ENCODE data around the gene ZNF423.

ZNF423 gene

DNA sequence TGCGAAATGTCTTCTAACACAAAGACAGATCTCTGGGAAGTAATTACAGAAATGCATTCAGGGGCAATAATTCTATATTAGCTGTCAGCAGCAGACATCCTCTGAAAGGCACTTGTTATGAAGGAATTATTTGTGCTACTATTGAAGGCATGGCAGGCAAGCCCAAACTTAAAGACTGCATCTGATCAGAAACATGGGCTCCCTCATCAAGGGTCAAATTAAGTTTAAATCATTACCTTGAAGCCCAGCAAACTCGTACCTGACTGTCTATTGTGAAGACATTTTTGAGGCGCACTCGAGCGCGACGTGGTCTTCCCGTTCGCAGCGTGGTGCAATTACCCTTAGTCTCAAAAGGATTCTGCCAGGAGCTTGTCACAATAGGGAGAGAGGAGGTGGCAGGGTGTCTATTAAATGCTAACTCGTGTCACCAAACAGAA lies 110.6 kb downstream of the ZNF423 start:
- DNase-seq, result no peak

DNA sequence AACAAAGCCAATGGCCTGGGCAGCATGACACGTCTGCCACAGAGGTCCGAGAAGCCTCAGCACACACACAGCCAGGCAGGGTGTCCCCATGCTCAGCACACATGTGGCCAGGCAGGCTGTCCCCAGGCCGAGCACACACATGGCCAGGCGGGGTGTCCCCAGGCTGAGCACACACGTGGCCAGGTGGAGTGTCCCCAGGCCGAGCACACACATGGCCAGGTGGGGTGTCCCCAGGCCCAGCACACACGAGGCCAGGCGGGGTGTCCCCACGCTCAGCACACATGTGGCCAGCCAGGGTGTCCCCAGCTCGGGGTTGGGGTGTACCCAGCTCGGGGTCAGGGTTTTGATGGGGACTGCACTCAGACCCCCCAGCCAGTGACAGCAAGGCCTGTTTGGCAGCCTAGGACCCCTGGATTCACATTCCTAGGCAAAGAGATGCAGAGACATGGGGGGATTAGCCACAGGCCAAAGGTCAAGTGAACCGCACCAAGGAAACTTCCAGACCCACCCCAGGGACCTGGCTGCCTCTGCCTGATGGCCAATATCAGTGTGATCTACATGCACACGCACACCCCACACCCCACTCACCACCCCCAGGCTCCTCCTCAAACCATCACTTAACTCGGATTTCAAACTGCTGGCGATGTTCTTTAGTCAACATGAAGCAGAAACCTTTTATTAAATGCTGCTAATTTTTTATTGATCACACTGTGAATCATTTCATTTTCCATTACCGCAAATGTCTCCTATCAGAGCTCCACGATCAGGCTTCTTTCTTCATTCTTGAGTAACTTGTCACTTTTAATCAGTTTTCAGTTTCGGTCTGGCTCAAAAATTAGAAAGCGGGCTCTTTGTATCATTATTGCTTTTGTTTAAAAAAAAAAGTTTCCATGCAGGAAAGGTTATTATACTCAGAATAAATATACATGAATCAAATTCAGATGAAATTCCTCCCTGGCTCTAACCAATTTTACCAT lies 111.4 kb downstream of the ZNF423 start:
- no peak for DNase-seq

DNA sequence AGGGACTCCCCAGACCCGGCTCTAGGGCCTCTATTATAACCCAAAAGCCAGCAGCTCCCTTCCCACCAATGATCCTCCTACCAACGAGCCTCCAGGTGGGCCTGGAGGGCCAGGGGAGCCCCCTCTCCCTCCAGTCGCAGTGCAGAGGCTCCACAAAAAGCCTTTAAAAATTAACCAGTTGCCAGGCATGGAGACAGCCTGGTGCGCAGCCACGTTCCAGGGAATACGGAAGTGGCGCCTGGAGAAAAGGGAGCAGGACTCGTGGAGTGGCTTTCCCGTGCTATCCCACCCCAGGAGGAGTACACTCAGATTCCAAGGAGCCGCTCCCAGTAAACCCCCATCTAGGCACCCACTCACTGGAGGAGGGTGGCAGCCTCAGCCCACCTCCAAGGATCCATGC lies 112.3 kb downstream of the ZNF423 start:
- DNase-seq, result no peak

DNA sequence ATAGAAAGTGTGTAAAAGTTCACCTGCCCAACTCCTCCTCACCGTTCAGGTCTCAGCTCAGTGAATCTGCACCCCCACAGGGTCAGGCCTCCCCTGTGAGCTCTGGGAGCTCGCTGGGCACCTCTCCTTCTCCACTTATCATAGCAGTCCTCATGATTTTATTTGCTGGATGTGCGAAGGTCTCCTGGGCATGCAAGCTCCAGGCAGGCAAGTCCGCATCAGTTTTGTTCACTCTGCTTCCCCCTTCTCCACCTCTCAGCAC lies 112.8 kb downstream of the ZNF423 start:
- DNase-seq, result no peak

DNA sequence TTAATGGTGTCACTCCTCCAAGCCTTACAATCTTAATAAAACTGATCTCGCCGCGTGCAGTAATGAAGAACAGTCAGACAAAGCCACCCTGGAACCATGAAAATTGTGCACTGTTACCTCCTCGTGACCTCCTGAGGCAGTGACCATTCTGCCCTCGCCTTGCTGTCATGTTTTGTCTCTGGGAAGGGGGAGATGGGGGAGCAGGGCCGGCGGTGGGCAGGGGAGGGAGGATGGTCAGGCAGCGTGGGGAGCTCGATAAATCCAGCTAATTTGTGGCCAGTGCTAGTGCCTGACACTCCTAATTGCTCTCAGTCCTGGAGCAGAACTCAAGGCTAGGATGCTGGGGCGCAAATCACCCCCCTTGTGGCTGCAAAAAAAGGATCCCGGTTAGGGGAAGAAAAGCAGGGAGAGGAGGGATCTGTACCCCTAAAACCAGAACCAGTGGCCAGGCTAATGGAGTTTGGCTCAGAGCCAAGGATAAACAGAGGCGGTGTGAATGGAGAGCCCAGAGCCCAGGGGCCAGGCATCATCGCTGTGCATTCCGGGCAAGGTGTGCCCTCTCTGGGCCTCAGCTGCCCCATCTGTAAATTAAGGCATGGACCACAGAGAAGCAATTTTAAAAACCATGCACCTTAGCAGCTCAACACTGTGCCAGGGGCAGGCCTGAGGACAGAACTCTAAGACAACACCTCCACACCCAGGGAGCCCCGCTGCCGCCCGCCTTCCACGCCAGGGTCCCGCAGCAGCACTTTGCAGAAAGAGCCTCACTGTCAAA lies 113.3 kb downstream of the ZNF423 start:
- DNase-seq, result no peak

DNA sequence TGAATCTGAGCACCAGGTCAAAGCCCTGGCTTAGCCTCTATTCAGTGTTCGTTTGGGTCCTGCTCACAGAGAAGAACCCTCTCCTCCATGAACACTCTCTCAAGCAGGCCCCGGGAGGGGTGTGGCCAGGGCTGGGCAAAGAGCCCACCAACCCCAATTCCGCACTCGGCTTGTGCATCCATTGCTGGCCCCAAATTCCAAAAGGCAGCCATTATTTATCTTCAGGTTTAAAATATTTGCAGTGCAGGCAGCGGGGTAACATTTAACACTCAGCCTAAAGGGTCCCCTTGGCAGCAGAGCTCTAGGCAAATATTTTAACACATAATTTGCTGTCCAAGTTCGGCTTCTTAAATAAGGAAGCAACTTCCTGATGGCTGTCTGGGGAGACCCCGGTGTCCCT lies 115.7 kb downstream of the ZNF423 start:
- no peak for DNase-seq

DNA sequence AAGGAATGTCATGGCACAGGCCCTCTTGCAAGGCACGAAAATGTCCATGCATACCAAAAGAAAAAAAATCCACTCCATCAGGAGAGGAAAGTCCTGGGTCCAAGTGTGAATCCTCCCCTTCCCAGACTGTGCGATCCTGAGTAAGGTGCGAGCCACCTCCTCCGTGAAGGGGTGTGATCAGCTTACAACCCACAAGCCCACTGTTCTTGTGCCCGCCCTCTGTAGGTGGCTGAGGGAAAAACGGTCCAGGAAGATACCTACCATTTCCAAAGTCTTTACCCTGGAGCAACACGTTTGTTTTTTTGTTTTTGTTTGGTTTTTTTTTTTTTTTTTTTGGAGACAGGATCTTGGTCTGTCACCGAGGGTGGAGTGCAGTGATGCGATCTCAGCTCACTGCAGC lies 116.5 kb downstream of the ZNF423 start:
- DNase-seq, result no peak

DNA sequence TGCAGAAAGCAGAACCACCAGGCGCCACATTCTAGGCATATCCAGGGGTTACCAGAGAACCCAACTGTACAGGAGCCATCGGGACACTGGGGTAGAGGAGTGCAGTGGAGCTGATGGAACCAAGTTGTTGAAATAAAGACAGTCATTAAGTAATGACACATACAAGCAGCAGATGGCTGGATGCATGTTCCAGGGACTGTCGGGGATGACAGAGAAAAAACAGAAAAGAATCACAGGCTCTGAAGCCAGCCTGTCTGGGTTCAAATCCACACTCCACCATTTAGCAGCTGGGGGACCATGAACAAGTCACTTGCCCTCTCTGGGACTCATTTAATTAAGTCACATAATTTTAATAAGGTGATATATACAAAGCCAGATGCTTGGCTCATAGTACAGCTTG lies 117.1 kb downstream of the ZNF423 start:
- no peak for DNase-seq

DNA sequence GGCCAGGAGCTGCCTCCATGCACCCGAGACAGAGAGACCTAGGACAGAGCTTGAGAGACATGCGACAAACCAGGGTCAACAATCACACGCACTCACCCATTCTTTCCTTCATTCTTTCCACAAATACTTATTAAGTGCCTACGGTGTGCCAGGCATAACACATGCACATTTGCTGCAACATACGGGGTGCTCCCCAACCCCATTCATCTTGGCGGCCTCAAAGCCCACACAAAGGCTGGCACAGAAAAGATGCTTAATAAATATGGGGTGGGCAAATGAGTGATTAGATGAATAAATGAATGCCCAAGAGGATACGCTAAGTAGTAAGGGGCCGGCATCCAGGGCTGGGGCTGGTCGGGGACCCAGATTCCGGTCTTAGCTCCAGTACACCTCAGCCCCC lies 117.9 kb downstream of the ZNF423 start:
- DNase-seq, result no peak

DNA sequence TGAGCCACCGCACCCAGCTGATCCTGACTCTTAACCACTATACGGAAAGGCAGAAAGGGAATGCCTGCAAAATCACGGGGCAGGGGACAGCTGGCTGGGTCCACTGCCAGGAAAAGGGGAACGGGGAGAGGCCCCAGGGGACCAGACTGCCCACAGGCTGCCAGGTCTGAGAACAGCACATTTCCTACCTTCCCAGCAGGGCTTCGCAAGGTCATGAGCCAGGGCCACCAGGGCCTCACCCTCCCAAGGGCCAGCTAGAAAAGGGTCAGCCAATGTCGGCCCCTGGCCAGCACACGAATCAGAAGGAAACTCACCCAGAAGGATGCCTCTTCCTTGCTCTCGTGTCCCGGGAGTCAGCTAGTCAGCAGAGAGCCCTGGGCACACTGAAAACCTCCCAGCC lies 118.4 kb downstream of the ZNF423 start:
- no peak for DNase-seq

DNA sequence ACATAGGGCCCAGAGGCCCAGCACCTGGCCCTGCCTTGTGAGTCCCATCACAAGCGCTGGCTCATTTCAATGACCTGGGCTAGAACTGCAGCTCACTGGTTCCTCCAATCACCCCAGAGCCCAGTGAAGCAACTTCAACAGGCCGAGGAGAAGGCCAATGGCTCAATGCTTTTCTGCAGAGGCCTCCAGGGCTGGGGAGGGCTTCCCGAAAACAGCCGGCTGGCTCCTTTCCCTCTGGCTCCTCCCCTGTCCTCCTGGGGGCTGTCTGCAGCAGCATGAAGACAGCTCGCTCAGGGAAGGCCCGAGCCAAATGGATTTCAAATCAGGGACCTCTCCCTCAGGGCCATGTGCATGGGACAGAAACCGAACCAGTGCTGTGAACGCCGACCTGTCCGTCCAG lies 121.6 kb downstream of the ZNF423 start:
- no peak for DNase-seq

DNA sequence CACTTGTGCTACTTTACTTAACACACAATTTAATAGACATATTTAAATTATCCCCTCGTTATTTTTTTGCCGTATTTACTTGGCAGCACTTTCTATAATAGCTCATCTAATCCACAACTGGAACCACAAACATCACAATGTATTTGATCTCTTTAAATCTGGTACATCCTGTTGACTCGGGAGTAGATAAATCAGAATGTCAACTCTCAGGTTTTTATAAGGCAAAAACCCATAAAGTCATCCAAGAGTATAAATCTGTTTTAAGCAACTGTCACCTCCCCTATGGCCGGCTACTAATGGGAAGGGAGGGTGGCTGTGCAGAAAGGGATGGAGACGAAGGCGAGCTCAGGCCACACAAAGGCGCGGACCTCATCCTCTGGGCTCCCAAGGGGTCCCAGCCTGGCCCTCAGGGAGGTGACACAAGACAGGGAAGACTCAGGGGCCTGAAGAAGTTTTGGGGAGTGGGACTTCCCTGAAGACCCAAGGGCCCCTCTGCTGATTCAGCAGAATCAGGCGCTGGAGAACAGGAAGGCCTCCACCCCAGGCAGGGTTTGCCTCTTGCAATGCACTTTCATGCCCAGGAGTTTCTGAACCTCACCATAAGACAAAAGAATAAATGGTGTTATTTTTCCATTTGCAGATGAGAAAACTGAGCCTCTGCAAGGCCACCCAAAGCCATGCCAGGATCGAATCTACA lies 122.5 kb downstream of the ZNF423 start:
- DNase-seq, result no peak

DNA sequence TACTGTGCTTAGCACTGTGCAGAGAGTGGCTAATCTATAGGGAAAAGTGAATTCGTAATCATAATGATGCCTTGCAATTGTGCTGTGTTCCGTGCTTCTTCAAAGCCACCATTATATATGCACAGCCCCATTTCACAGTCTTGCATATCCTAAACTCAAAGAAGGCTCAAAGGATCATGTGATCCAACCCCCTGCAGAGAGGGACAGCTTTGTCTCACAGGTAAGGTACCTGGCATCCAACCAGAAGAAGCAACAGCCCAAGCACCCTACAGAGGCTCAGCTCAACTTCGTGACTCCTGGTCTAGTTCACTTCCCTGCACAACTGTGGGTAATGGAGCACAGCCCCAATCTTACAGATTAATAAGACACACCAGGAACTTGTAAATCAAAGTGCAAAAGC lies 124.0 kb downstream of the ZNF423 start:
- no peak for DNase-seq

DNA sequence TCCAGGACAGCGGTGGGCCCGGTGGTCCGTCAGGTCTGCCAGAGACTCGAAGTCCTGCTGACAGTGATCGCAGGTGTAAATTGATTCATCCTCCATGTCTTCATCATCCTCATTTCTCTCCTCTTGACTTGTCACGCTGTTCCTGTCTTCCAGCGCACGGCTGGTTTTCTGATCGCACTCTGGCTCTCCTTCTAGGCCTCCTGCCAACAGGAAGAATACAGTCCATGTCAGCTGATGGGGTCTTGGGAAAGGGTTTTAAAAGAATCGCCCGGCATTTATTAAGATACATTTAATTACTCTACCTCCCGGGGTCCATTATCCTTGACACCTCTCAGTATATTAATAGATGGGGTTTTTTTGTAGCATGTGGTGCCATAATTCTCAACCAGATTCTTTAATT lies 125.1 kb downstream of the ZNF423 start:
- no peak for DNase-seq

DNA sequence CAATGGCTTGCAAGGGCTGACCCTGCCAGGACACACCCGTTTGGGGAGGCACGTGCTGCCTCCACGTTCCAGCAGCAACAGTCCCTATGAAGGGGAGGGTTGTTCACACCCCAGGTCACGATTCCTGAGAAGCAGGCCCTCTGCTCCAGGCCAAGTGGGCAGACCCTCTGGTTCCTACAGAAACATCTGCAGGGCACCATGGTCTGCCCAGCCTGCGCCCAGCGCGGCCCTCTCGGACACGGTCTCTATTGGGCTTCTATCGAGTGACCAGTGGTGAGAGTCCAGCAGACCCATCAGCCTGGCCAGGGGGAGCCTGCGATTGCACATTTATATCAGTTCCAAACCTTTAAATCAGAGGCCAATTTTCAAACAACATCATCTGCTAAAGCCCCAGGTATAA lies 128.3 kb downstream of the ZNF423 start:
- DNase-seq, result no peak

DNA sequence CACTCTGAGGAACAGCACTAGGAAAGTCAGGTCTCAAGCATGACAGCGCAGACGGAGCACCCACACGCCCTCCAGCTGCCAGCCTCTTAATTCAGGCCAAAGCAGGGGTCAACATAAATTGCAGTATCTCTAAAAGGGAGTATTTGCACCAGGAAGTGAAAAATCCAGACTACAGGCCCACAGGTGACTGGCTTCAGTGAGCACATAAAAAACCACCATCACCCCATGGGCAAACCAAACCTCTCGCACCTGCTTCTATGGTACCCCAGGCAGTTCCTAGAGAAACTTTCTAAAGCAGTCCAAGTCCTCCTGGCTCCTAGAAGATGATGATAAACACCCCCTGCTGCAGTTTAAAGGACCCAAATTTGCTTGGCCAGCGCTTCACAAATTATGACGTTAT lies 129.8 kb downstream of the ZNF423 start:
- DNase-seq, result no peak

DNA sequence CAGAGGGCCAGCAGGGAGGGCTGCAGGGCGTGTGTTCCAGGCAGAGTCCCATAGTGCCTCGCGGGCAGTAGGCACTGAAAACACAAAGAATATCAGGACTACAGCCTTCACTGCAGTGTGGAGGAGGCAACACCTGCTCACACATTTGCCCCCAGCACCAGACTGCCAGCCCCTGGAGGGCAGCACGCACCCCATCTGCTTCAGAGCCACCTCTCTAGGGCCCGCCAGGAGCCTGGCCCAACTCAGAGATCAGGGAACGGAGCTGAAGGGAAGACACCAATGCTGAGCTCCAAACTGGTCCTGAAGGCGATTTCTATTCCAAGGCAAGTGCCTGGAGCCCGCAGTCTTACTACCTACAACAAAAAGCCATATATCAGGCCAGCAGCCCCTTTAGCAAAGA lies 130.3 kb downstream of the ZNF423 start:
- no peak for DNase-seq

DNA sequence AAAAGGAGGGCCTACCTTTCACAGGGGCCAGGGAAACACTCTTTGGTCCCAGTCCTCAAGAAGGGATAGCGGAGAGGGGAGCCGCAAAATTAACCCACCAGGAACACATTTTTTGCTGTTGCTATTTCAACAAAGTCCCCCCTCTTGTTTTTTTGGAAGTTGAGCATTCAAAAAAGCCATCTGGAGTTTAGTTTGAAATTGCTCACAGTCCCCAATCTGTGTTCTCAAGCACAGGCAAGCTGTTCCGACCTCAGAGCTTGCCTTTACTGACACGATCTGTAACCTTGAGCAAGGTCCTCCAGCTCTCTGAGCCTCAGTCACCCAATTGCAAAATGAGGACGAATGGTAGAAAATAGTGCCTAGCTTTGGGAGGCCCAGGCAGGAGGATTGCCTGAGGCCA lies 131.1 kb downstream of the ZNF423 start:
- DNase-seq, result no peak

DNA sequence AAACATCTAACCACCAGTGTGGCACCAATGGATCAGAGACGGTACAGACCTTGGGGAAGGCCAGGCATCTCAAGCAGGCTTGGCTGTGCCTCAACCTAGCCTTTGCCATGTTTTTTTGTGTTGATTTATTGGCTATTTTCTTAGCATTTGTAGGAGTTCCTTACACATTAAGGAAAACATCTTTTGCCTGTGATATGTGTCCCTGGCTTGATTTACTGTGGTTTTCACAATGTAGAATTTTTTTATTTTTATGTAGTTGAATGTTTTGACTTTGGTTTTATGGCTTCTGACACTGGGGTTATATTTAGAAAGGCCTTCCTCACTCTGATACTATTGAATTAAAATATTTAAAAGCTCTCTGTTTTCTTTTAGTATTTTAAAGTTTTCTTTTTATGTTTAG lies 132.6 kb downstream of the ZNF423 start:
- DNase-seq, result no peak

DNA sequence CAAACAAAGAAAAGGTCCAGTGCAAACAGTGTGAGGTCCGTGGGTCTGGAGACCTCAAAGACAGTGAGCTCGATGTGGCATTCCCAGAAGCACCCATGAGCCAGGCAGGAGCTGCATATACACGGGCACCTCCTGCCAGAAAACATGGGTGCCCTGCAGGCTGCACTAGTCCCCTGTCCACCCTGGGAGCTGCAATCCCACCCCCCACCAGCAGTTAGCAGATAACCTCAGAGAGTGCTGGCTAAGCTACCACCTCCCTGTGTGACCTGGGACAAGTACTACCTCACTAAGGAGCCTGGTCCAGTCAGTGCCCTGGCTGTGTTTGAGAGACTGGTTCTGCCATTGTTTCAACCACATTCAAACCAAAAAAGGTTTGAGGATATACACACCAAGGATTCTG lies 135.7 kb downstream of the ZNF423 start:
- DNase-seq, result no peak

DNA sequence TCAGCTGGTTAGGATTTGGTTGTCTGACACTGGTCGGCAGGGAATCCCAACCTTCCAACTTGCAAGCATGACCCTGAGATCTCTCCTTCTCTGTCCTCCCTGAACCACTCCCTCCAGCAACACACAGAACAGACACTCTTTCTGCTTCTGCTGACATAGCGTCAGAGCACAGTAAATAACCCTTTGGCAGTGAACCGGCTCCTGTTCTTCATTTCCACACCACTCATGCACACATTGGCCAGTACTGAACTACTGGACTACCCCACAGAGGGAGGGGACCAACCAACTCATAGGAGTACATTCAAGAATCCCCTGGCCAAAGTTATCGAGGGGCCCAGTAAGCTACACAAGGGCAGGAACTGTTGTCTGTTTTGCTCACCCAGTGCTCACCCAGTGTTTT lies 138.2 kb downstream of the ZNF423 start:
- no peak for DNase-seq

DNA sequence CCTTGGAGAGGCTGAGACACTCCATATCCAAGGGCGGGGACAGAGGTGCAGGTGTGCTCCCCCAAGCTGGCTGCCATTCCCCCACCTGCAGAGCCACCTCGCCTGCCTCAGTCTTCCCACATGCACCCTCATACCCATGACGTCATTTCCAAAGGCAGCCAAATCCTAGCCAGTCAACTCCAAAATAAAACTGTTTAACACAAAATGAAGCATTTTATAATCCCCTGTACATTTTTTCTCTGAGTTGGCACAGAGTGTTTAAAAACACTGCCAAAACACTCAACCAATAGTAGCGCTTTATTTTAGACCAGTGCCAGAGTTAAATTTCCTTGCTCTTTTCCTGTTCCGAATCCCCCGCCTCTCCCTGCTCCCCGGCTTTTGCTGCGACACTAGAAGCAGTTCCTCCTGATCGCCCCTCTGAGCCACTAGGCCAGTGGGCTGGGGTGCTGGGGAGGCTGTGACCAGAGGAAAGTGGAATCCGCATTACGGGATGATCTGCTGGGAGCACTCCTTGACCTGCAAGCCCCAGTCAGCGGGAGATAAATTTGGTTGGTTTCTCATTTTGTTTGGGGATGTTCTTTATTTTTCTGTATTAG lies 139.5 kb downstream of the ZNF423 start:
- no peak for DNase-seq

DNA sequence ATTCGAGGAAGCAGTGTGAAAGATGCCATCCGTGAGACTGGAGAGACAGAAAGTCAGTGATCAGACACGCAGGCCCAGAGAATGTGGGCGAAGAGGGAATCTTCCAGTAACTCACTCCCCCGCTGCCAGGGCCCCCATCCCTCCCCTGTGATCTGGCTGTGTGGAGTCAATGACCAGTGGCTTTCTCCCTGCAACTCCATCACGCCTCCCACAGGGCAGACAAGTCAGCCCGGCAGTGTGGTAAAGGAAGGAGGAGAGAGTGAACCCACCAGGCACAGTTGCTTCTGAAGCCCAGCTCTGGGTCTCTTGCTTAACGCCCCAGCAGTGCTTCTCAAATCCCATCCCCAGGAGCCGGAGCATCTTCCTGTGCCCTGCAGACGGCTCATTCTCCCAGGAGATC lies 142.1 kb downstream of the ZNF423 start:
- DNase-seq, result no peak

DNA sequence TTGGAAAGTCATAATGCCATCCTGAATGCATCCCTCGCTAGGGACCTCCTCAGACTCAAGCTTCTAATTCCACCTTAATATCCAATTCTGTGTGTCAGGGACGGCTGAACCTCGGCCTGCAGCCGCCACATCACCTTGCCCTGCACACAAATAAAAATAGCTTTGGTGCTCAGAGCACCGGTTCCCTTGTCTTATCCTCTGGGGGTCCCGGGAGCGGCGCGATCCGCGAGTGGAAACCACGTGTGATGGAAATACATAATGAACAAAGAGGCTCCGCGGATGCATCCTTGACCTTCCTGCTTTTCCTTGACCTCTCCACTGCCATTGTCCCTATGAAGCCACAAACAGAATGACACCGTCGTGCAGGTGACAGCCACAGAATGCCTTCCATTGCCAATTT lies 143.4 kb downstream of the ZNF423 start:
- DNase-seq, result no peak
